Tibial nerve (tissue), 4 donors: ENCODE measurements around the gene TINAGL1.

Source experiments
- CTCF ChIP-seq, 5 experiments: fragments of 200-600 bp in 3 of 5; fragments of 450-650 bp in 2 of 5; sonication (generic) in 3 of 5; IDR thresholded peaks; one replicate each; pipeline ENCODE4 v1.5.1; 2016 to 2019; ENCODE audit warnings: antibody characterized with exemption in 5 of 5, mild to moderate bottlenecking in 3 of 5, moderate library complexity in 2 of 5
- EP300 ChIP-seq, 2 donors: sonication (generic); formaldehyde crosslinking; IDR thresholded peaks; one replicate each; pipeline ENCODE4 v1.6.1; 2017; ENCODE audit warnings: antibody characterized with exemption in 2 of 2, mild to moderate bottlenecking in 1 of 2
- POLR2A ChIP-seq, 2 donors: fragments of 450-650 bp; IDR thresholded peaks; one replicate each; pipeline ENCODE4 v1.6.1; 2017; ENCODE audit warnings: antibody characterized with exemption in 2 of 2, mild to moderate bottlenecking in 2 of 2, moderate library complexity in 2 of 2

- TF ChIP-seq CTCF (IDR thresholded peaks at IDR 0.05) (no peak), POLR2A (IDR thresholded peaks at IDR 0.05) (no peak), EP300 (IDR thresholded peaks at IDR 0.05) (no peak)
Observed at GRCh38 chr1:31574749-31575368, 1.5 kb upstream of the TINAGL1 start.
